Thyroid gland (tissue), 4 donors: ENCODE results near the gene USP13.

Source experiments
- POLR2A ChIP-seq, 2 donors: fragments of 450-650 bp; IDR thresholded peaks; one replicate each; pipeline ENCODE4 v1.6.1; 2017; ENCODE audit warnings: antibody characterized with exemption in 2 of 2, mild to moderate bottlenecking in 2 of 2, moderate library complexity in 1 of 2
- TF ChIP-seq, protein P1 (sequence below), 6 experiments: fragments of 200-600 bp in 3 of 6; fragments of 450-650 bp in 3 of 6; sonication (generic) in 3 of 6; IDR thresholded peaks; one replicate each; pipeline ENCODE4 v1.5.1; 2016 to 2019; ENCODE audit warnings: antibody characterized with exemption in 6 of 6, mild to moderate bottlenecking in 2 of 6, inconsistent platforms in 1 of 6, moderate library complexity in 1 of 6

DNA sequence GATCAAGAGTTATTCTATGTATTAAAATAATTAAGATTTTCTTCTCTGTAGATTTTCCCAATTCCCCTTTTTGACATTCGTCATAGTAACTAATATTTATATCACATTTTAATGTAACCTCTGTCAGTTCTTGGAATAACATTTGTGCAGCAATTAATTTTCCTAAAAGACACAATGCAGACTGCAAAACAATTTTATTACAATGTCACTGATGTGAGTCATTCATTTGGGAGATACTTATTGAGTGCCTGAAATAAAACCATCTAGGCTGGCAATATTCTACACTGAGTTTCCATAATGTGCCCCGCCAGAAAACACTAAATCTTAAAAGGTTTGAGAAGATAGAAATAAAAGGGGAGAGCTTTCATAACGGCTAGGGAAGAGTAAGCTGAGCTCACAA is 6.7 kb upstream of the USP13 start:
- TF ChIP-seq, protein P1, sequence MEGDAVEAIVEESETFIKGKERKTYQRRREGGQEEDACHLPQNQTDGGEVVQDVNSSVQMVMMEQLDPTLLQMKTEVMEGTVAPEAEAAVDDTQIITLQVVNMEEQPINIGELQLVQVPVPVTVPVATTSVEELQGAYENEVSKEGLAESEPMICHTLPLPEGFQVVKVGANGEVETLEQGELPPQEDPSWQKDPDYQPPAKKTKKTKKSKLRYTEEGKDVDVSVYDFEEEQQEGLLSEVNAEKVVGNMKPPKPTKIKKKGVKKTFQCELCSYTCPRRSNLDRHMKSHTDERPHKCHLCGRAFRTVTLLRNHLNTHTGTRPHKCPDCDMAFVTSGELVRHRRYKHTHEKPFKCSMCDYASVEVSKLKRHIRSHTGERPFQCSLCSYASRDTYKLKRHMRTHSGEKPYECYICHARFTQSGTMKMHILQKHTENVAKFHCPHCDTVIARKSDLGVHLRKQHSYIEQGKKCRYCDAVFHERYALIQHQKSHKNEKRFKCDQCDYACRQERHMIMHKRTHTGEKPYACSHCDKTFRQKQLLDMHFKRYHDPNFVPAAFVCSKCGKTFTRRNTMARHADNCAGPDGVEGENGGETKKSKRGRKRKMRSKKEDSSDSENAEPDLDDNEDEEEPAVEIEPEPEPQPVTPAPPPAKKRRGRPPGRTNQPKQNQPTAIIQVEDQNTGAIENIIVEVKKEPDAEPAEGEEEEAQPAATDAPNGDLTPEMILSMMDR (IDR thresholded peaks at IDR 0.05), result no peak
- TF ChIP-seq POLR2A (IDR thresholded peaks at IDR 0.05), result no peak
